DOHH2 (cell line): ENCODE results near the gene IRF1.
"Not testable (repeated sequence)": the region's sequence is repeated elsewhere in the genome, so short reads cannot be mapped to it uniquely, and the experiment has no call there.

Source experiments
- EZH2phosphoT487 ChIP-seq: fragments of 200-600 bp; sonication (generic); IDR thresholded peaks from 2 replicates; pipeline ENCODE4 v1.6.1; 2017; ENCODE audit warnings: borderline replicate concordance, mild to moderate bottlenecking, antibody characterized with exemption, low read length, moderate library complexity, mixed read lengths
- TF ChIP-seq, protein P1 (sequence below): fragments of 200-600 bp; sonication (generic); IDR thresholded peaks from one replicate; pipeline ENCODE4 v1.5.1; 2014; ENCODE audit warnings: antibody characterized with exemption, mild to moderate bottlenecking, low read depth, low read length; ENCODE audit not compliant: poor library complexity, severe bottlenecking

DNA sequence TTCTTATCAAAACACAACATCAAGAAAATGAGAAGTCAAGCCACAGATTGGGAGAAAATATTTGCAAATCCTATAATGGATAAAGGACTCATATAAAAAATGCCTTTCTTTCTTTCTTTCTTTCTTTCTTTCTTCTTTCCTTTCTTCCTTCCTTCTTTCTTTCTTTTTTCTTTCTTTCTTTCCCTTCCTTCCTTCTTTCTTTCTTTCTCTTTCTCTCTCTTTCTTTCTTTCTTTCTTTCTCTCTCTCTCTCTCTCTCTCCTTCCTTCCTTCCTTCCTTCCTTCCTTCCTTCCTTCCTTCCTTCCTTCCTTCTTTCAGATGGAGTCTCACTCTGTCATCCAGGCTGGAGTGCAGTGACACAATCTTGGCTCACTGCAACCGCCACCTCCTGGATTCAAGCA lies 31.5 kb upstream of the IRF1 start:
- TF ChIP-seq, protein P1, sequence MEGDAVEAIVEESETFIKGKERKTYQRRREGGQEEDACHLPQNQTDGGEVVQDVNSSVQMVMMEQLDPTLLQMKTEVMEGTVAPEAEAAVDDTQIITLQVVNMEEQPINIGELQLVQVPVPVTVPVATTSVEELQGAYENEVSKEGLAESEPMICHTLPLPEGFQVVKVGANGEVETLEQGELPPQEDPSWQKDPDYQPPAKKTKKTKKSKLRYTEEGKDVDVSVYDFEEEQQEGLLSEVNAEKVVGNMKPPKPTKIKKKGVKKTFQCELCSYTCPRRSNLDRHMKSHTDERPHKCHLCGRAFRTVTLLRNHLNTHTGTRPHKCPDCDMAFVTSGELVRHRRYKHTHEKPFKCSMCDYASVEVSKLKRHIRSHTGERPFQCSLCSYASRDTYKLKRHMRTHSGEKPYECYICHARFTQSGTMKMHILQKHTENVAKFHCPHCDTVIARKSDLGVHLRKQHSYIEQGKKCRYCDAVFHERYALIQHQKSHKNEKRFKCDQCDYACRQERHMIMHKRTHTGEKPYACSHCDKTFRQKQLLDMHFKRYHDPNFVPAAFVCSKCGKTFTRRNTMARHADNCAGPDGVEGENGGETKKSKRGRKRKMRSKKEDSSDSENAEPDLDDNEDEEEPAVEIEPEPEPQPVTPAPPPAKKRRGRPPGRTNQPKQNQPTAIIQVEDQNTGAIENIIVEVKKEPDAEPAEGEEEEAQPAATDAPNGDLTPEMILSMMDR, result not testable (repeated sequence)
- not testable (repeated sequence) for TF ChIP-seq EZH2phosphoT487
